Endothelial cell of hepatic sinusoid (primary cell): ENCODE measurements around the gene ITPR1.

Source experiments
- in situ Hi-C: cut with HindIII; loops from 2 replicates; pipeline ENCODE4 v1.10.0; 2017; ENCODE audit warnings: low sequenced_read_pairs

Gene ITPR1

GRCh38 chr3:4678320-4678719 is 185.2 kb downstream of the ITPR1 start:
- in situ Hi-C loops, result no loop called here

- in situ Hi-C loops, result no loop called here
Measured at GRCh38 chr3:4680227-4680691, 187.1 kb downstream of the ITPR1 start.

DNA sequence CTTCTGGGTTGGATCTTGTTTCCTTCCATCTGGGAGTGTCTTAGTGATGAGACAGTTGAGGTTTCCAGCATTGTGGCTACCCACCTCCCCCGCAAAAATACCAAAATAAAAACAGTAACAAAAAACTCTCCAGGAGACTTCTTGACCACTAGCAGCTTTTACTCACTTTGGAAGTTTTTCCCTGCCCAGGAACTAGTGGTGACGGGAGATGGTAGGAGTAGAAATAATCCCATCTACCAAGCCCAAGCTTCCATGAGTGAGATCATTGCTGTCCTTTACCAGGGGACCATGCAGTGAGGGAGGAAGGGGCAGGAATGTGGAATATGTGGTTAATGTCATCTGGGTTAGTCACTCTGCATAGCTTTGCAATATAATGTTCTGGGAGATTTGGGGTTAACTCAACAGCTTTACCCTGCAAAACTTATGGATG is 187.7 kb downstream of the ITPR1 start:
- in situ Hi-C loops, result no loop called here

- in situ Hi-C loops, result no loop called here
Measured at GRCh38 chr3:4681301-4681700, 188.2 kb downstream of the ITPR1 start.

GRCh38 chr3:4684117-4684516 is 191.0 kb downstream of the ITPR1 start:
- in situ Hi-C loops, result no loop called here

DNA sequence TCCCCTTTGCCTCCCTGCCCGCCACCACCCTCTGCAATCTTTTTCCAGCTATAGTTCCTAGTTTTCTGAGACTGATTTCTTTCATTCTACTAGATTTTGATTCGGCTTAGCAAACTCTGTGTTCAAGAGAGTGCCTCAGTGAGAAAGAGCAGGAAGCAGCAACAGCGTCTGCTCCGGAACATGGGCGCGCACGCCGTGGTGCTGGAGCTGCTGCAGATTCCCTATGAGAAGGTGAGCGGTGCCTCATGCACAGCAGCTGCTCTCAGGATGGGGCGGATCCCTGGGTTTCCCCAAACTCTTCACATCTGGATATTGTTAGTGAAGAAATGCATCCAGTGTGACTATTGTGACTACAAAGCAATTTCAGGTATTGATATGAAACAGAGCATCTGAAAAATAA is 191.8 kb downstream of the ITPR1 start:
- in situ Hi-C loops, result no loop called here

- in situ Hi-C loops, result no loop called here
Measured at GRCh38 chr3:4685673-4686345, 192.7 kb downstream of the ITPR1 start.

DNA sequence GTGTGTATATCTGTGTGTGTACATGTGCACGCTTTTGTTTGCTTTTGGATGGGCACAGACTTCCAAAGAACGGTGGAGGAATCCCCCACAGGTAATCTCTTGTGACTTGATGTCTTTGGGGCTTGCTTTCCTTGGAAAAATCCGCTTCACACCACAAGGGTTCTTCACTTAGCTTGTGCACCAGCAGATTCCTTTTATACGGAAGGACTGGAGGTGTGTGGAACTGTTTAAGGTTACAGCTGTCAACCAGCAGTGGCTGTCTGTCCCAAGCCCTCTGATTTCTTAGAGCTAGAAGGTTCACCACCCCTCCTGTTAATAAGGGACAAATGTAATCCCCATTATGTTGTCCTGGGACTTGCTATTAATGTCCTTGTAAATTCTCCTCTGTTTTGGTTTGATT is 193.5 kb downstream of the ITPR1 start:
- in situ Hi-C loops, result no loop called here

DNA sequence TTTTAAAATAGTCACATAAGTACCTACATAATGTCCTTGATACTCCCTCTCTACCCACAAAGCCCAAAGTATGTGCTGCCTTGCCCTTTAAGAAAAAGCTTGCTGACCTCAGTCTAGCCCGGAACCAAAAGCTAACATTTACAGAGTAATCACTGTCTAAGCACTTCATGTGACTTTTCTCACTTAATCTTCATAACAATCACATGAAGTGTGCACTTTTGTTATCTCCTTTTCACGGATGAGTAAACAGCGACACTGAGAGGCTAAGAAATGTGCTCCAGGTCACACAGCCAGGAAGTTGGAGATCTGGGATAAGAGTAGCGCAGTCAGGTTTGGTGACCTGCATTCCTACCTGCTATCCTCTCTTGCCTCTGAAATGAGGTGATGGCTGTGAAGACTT is 194.0 kb downstream of the ITPR1 start:
- in situ Hi-C loops, result no loop called here

DNA sequence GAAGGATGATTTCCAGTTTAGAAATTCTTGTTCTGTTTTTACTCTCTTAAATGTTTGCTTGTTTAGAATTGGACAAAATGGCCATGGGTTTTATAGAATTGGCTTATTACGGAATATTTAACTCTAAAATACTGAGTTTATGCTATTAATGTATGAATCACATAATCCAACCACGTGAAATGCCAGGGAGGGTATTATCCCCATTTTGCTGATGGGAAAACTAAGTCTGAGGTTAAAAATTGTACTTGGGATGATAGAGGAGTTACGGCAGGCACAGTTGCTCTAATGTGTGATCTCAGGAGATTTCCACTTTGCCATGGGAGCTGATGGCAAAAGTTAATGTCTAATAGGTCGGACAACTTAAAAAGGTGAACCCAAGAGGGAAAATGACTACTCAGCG is 194.4 kb downstream of the ITPR1 start:
- in situ Hi-C loops, result no loop called here

DNA sequence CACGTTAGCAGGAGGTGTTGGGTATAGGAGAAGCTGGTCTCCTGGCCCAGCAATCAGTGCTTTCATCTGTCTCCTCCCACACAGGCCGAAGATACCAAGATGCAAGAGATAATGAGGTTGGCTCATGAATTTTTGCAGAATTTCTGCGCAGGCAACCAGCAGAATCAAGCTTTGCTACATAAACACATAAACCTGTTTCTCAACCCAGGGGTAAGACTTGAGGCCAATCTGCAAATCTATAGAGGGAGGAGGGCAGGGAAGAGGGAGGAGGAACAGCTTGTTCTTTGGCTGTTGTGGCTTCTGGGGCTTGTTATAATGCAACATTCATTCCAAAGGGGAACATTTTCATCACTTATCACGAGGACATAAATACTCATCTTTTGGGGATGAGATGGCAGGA is 195.3 kb downstream of the ITPR1 start:
- in situ Hi-C loops, result no loop called here

- in situ Hi-C loops, result no loop called here
Measured at GRCh38 chr3:4689021-4689420, 195.9 kb downstream of the ITPR1 start.

DNA sequence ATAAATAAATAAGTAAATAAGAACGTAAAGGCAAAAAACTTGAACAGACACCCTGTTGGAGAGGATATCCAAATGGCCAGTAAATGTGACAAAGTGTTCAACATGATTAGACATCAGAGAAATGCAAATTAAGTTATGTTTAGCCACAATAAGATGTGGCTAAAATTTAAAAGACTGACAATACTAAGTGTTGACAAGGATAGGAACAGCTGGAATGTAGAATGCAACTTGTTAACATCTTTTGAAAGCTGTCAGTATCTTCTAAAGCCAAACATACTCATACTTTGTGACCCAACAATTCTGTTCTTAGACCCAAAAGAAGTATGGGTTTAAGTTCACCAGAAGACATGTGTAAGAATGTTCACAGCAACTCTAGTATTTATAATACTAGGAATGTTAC is 197.1 kb downstream of the ITPR1 start:
- in situ Hi-C loops, result no loop called here

DNA sequence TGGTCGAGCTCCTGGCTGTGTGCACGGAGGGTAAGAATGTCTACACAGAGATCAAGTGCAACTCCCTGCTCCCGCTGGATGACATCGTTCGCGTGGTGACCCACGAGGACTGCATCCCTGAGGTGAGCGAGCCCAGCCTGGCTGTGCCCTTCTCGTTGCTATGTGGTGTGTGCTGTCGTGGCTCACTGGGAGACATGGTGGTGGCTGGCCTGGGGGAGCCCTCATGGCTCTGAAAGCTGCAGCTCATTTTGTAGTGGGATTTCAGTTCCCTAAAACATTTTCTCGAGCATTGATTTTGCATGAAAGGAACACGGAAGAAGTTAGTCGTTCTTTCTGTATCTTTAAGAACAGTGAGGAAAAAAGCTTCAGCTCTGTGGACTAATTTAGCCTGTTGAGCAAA is 200.5 kb downstream of the ITPR1 start:
- in situ Hi-C loops, result no loop called here

- in situ Hi-C loops, result no loop called here
Measured at GRCh38 chr3:4695846-4696245, 202.7 kb downstream of the ITPR1 start.

- in situ Hi-C loops, result no loop called here
Measured at GRCh38 chr3:4696266-4696665, 203.1 kb downstream of the ITPR1 start.

DNA sequence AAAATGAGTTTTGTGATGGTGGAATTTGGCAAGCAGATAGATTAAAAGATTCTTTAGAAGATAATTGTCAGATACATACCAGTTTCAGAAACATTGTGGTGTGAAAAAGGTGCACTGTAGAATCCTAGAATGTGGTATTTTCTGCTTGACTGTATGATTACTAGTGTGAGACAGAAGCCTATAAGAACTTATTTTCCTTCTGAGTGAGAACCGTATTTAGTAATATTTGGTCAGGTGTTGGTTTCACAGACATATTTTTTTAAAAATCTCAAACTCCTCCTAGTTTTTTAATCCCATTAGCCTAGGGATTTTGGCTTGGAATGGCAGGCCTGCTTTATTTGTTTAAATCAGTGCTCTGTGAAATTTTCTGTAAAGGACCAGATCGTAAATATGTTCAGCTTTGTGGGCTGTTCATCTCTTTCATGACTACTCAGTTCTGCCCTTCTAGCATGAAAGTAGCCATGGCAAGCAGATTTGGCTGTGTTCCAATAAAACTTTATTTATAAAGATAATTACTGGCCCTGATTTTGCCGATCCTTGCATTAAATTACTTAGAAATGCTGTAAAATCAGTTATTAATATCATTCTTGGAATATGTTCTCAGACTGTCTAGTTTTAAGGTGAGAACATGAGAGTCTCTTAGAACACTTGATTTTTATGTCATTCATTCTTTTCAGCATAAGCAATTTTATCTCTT is 205.1 kb downstream of the ITPR1 start:
- in situ Hi-C loops, result no loop called here

DNA sequence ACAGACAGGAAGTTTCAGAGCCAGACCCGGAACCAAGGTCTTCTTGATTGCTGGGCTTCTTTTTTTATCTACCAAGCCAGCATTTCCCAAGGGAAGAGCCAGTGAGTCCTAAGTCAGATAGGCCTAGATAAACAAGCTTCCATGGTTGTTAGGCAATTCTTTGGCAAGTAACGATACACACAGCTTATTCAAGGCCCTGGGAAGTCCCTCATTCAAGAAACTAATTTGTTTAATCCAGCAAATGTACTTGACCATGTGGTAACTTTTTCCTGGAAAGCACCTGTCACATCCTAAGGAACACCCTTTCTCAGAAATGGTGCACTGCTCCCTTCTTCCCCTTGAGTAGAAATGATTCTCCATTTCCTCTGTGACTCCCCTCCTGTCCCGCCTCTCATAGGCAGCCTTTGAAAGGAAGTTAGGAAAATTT is 209.9 kb downstream of the ITPR1 start:
- in situ Hi-C loops, result no loop called here

GRCh38 chr3:4704552-4704951 is 211.4 kb downstream of the ITPR1 start:
- in situ Hi-C loops, result no loop called here

DNA sequence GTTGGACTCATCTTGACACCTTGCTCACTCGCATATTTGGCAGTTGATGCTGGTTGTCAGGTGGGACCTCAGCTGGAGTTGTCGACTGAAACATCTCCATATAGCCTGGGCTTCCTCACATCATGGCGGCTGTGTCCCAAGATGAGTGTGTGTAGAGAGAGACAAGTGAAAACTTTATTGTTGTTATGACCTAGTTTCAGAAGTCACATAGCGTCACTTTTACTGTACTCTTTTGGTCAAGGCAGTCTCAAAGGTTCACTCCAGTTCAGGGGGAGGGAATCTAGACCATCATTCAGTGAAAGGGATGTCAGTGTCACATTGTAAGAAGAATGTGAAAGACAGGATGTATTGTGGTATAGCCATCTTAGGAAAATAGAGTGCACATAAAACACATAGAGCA is 214.2 kb downstream of the ITPR1 start:
- in situ Hi-C loops, result no loop called here

GRCh38 chr3:4708230-4708629 is 215.1 kb downstream of the ITPR1 start:
- in situ Hi-C loops, result no loop called here

GRCh38 chr3:4709341-4709740 is 216.2 kb downstream of the ITPR1 start:
- in situ Hi-C loops, result no loop called here
